Mononuclear cell (primary cell): ENCODE data around the gene HIPK3. TPM values are rescaled to one million over a fixed set of nuclear protein-coding genes. Genes with fewer than 3 reads are reported as not detected.

ENCODE experiments used
- H3K27me3 ChIP-seq: 2 replicates; pipeline ENCODE4 v1.6.0; 2011; ENCODE audit warnings: low read length, control low read depth; ENCODE audit not compliant: insufficient read depth
- H3K4me1 ChIP-seq: 2 replicates; pipeline ENCODE4 v1.5.1; 2011; ENCODE audit warnings: mild to moderate bottlenecking, low read length, control low read depth; ENCODE audit not compliant: insufficient read depth
- H3K4me3 ChIP-seq: 2 replicates; pipeline ENCODE4 v1.5.1; 2011; ENCODE audit warnings: mild to moderate bottlenecking, low read length, moderate library complexity
- H3K9me3 ChIP-seq: 2 replicates; pipeline ENCODE4 v1.5.1; 2011; ENCODE audit warnings: low read depth, mild to moderate bottlenecking, control low read depth, low read length
- total RNA-seq: library from RNA; depleted of rRNA; stranded (reverse); fragments of >200 nt; gene quantifications from one replicate; pipeline ENCODE4 v1.2.3, GENCODE V29; 2012

Gene HIPK3
- total RNA-seq, 1 donor: 112 TPM

- Histone ChIP-seq H3K4me3 (no peak overlapping the region), H3K4me1 (no peaks in the 10 kb centered on the region), H3K9me3 (no peaks in the 10 kb centered on the region), H3K27me3 (no peaks in the 10 kb centered on the region)
Measured at GRCh38 chr11:33310720-33311500, 53.7 kb downstream of the HIPK3 start.

DNA sequence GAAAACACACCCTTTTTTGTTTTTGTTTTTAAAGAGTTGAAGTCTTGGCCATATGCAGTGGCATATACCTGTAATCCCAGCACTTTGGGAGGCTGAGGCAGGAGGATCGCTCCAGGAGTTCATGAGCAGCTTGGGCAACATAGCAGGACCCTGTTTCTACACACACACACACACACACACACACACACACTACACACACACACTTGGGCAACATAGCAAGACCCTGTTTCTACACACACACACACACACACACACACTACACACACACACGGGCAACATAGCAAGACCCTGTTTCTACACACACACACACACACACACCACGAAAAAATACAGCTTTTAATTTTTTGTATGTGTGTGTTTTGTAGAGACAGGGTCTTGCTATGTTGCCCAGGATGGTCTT, 54.5 kb downstream of the HIPK3 start:
- H3K4me3 ChIP-seq: no peak overlapping the region
- no peaks in the 10 kb centered on the region for H3K4me1 ChIP-seq
- no peaks in the 10 kb centered on the region for H3K27me3 ChIP-seq
- no peaks in the 10 kb centered on the region for H3K9me3 ChIP-seq

DNA sequence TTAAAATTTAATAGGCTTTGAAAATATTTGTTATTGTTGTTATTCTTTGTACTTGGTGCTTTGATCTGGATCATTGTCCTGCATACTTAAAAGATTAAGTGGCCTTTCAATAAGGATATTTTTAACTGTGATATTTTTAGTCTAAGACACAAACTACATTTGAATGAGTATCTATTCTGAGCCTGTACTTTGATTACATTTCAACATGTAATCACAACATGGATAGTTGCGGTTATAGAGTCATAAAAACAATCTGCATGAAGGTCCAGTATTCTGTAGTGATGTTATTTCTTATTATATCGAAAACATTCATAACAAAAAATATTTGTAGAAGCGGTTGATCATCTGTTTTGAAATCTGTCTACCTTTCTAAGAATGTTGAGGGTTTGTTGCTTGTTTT, 58.6 kb downstream of the HIPK3 start:
- H3K4me1 ChIP-seq: peaks cover 12% of the 10 kb centered on the region
- H3K4me3 ChIP-seq: no peak overlapping the region
- no peaks in the 10 kb centered on the region for H3K9me3 ChIP-seq
- H3K27me3 ChIP-seq: no peaks in the 10 kb centered on the region

- Histone ChIP-seq H3K27me3 (no peaks in the 10 kb centered on the region), H3K4me1 (peaks cover 19% of the 10 kb centered on the region), H3K9me3 (no peaks in the 10 kb centered on the region), H3K4me3 (no peak overlapping the region)
Measured at GRCh38 chr11:33317662-33318061, 60.5 kb downstream of the HIPK3 start.

DNA sequence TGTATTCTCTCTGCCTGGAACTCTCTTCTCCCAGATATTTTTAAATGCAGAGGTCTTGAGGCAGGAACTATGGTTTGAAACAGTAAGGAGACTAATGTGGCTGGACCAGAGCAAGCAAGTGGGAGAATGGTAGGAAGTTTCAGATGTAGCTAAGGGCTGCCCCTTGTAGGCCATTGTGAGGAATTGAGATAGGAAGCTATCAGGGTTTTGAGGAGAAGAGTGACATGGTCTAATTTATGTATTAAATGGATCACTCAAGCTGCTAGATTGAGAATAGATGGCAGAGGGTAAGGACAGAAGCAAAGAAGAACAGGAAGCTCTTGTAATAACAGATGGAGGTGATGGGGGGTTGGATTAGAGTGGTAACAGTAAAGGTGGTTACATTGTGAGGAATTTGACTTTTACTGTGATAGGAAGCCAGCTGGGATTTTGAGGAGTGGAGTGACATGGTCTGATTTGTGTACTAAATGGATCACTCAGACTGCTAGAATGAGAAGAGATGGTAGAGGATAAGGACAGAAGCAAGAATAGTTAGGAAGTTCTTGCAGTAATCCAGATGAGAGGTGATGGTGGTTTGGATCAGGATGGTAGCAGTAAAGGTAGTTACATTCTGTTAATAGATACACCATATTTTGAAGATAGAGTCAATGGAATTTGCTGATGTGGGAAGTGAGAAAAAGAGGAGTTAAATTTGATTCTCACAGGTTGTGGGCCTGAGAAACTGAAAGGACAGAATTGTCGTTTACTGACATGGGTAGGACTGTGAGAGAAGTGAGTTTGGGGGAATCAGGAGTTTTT, 63.0 kb downstream of the HIPK3 start:
- no peak overlapping the region for H3K4me3 ChIP-seq
- H3K4me1 ChIP-seq: peaks cover 37% of the 10 kb centered on the region
- H3K9me3 ChIP-seq: no peaks in the 10 kb centered on the region
- H3K27me3 ChIP-seq: no peaks in the 10 kb centered on the region

DNA sequence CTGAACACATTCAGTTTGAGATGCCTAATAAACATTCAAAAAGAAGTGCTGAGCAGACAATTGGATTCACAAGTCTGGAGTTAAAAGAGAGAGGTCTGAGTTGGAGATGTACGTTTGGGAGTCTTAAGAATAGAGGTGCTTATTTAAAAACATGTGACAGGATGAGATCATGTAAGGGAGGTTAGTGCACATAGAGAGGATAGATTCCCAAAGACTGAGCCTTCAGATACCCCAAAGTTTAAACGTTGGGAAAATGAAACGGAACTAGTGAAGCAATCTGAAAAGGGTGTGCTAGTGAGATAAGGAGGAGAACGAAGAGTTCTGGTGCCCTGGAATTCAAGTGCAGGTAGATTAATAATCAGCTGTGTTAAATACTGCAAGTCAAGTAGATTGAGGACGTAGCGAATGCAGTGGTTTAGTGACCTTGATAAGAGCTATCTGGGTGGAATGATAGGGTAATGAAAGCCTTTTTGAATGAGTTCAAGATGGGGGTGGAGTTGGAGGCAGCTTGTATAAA, 63.7 kb downstream of the HIPK3 start:
- Histone ChIP-seq H3K27me3 (no peaks in the 10 kb centered on the region), H3K9me3 (no peaks in the 10 kb centered on the region), H3K4me3 (no peak overlapping the region), H3K4me1 (peaks cover 37% of the 10 kb centered on the region)

DNA sequence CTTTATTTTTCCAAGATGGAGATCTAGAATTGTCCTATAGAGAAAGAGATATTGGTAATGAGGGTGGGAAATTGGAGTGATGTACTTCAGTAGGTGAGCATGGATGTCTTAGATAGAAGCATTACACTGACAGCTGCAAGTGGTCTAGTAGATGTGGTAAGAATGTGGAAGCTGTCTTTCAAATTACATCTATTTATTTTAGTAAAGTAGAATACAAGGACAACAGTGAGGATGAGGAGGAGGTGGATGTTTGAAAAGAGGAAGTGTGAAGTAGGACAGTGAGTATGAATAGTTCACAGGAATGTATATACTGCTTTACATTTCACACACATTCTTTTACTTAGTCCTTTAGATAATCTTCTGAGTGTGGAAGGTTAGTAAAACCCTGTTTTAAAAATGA, 64.2 kb downstream of the HIPK3 start:
- H3K4me3 ChIP-seq: no peak overlapping the region
- H3K27me3 ChIP-seq: no peaks in the 10 kb centered on the region
- H3K4me1 ChIP-seq: peaks cover 37% of the 10 kb centered on the region
- no peaks in the 10 kb centered on the region for H3K9me3 ChIP-seq

DNA sequence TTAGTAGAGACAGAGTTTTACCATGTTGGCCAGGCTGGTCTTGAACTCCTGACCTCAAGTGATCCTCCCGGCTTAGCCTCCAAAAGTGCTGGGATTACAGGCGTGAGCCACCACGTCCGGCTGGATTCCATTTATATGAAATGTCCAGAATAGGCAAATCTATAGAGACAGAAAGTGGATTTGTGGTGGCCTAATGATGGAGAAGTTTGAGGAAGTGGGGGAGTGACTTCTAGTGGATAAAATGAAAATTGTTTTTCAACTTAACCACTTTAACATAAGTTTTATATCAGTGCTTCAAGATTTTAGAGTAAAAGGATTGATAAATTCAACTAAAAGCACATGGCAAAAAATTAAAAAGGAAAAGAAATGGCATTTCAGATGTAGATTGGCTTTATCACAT, 66.2 kb downstream of the HIPK3 start:
- H3K9me3 ChIP-seq: no peaks in the 10 kb centered on the region
- H3K4me3 ChIP-seq: no peak overlapping the region
- peaks cover 37% of the 10 kb centered on the region for H3K4me1 ChIP-seq
- H3K27me3 ChIP-seq: no peaks in the 10 kb centered on the region

DNA sequence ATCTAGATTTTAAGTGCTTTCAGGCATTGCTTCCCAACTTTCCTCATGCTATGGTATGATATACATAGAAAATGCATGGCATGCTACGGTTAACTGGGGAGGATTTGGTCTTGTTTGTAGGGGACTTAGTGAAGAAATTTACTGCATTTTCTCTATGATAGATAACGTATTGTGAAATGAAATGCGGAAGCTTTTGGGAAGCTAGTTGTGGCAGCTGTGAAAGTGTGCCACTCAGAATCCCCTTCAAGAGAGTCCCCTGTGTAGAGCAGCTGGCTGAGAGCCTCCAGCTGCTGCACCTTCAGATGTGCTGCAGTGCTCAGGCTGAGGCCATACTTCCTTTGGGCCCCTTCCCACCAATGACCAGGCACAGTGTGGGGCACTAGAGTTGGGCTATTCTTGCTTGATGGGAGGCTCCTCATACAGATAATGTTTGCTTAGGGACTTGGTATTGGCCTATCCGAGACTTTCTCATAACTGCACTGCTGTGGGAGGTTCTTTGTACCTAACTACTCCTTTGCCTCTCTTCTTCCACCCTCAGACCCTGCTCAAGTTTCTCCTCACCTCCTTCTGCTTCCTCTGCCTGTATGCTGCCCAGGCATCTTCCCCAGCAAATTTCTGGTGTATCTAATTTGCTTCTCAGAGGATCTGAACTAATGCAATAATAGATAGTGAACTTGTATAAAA, 67.3 kb downstream of the HIPK3 start:
- H3K9me3 ChIP-seq: no peaks in the 10 kb centered on the region
- H3K4me1 ChIP-seq: peaks cover 37% of the 10 kb centered on the region
- H3K4me3 ChIP-seq: no peak overlapping the region
- H3K27me3 ChIP-seq: no peaks in the 10 kb centered on the region

DNA sequence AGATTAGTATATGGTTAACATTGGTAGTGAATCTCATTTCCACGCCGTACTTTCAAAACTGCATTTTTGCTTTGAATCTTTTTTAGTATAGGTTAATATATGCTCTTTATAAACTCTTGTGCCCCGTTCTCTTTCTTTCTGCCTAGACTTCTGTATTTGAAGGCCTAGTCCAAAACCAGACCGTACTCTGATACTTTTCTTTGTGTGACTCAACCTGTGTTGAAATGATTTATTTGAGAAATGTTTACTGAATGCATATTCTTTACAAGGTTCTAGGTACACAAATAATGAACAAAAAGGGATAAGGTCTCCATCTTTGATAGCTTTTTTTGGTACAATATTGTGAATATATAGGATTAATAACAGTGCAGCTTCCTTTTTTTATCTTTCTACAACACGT, 68.3 kb downstream of the HIPK3 start:
- Histone ChIP-seq H3K4me1 (peaks cover 28% of the 10 kb centered on the region), H3K27me3 (no peaks in the 10 kb centered on the region), H3K9me3 (no peaks in the 10 kb centered on the region), H3K4me3 (no peak overlapping the region)

DNA sequence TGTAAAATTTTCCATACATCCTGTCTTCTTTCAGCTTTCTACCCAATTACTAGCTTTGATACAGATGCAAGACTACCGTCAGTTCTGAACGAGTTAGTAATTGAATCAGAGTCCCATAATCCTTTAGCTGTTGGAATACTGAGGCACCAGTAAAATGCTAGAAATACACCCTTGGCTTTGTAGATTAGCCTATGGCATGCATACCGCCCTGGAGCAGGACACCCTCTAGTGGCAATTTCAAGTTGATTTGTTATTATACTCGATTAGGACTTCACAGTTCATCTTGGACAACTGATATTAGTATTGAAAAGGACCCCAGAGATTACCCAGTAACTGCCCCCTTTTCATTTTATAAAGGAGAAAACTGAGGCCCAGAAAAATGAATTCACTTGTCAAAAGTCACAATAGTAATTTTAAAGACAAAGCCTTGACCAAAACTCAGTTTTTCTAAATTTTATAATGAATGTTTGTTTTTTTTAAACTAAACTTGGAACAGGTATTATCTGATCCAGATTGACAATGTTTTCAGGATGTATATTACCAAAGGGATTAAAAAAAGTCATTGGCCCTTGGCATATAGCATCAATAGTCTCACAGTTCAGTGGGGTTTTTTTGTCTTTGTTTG, 72.6 kb downstream of the HIPK3 start:
- Histone ChIP-seq H3K9me3 (no peaks in the 10 kb centered on the region), H3K4me3 (no peak overlapping the region)

GRCh38 chr11:33333816-33334215, 76.6 kb downstream of the HIPK3 start:
- no peaks in the 10 kb centered on the region for H3K27me3 ChIP-seq
- peaks cover 13% of the 10 kb centered on the region for H3K4me1 ChIP-seq
- H3K9me3 ChIP-seq: no peaks in the 10 kb centered on the region

More for the DNA sequence above, 72.6 kb downstream of the HIPK3 start:
- peaks cover 13% of the 10 kb centered on the region for H3K4me1 ChIP-seq
- H3K27me3 ChIP-seq: no peaks in the 10 kb centered on the region

GRCh38 chr11:33334627-33335026, 77.4 kb downstream of the HIPK3 start:
- Histone ChIP-seq H3K4me3 (no peak overlapping the region), H3K4me1 (peaks cover 13% of the 10 kb centered on the region), H3K27me3 (no peaks in the 10 kb centered on the region), H3K9me3 (no peaks in the 10 kb centered on the region)

More at GRCh38 chr11:33333816-33334215, 76.6 kb downstream of the HIPK3 start:
- H3K4me3 ChIP-seq: no peak overlapping the region

GRCh38 chr11:33339247-33339646, 82.1 kb downstream of the HIPK3 start:
- Histone ChIP-seq H3K4me3 (no peak overlapping the region), H3K4me1 (no peaks in the 10 kb centered on the region), H3K9me3 (no peaks in the 10 kb centered on the region), H3K27me3 (no peaks in the 10 kb centered on the region)

- Histone ChIP-seq H3K4me1 (no peaks in the 10 kb centered on the region), H3K27me3 (no peaks in the 10 kb centered on the region), H3K9me3 (no peaks in the 10 kb centered on the region), H3K4me3 (no peak overlapping the region)
Measured at GRCh38 chr11:33344611-33345010, 87.4 kb downstream of the HIPK3 start.
